Panc1 (cell line): ENCODE data around the gene LARP4B. TPM values are rescaled to one million over a fixed set of nuclear protein-coding genes. Genes with fewer than 3 reads are reported as not detected.

Source experiments
- ATAC-seq: fragments of 200-7000 bp; cut with Tn5 transposase; 2 replicates; pipeline ENCODE4 v1.9.1; 2020; ENCODE audit warnings: mild to moderate bottlenecking, moderate library complexity
- BruUV-seq: library from RNA; stranded (reverse); fragments of 400-500 nt; replicated peaks from 2 replicates; lab custom pipeline; 2021; lab: Mats Ljungman, UMichigan
- CTCF ChIA-PET: fragments of 300-600 bp; sonication (Branson Sonifier 250); formaldehyde crosslinking; loops from one replicate; lab custom pipeline; 2022; ENCODE audit warnings: antibody characterized with exemption; lab: Charles Lee
- POLR2A ChIA-PET: fragments of 300-600 bp; sonication (Branson Sonifier 250); formaldehyde crosslinking; loops from one replicate; lab custom pipeline; 2022; ENCODE audit warnings: antibody characterized with exemption; lab: Charles Lee
- DNase-seq: peaks from one replicate; pipeline ENCODE4 v3.0.0-alpha.2; 2010; ENCODE audit warnings: low read depth, low spot score
- H3K27ac ChIP-seq: 2 replicates; pipeline ENCODE4 v1.5.1; 2011; ENCODE audit warnings: mild to moderate bottlenecking, low read length, inconsistent platforms
- H3K27me3 ChIP-seq: fragments of 200-500 bp; sonication (Bioruptor generic); 2 replicates; pipeline ENCODE4 v1.6.0; 2014; ENCODE audit warnings: low read length, inconsistent platforms; ENCODE audit not compliant: control insufficient read depth, insufficient read depth
- H3K36me3 ChIP-seq: fragments of 200-500 bp; sonication (Bioruptor generic); 2 replicates; pipeline ENCODE4 v1.5.1; 2014; ENCODE audit warnings: inconsistent platforms, mild to moderate bottlenecking, low read length, moderate library complexity; ENCODE audit not compliant: control insufficient read depth, insufficient read depth
- H3K4me1 ChIP-seq: 2 replicates; pipeline ENCODE4 v1.5.1; 2011; ENCODE audit warnings: inconsistent platforms, mild to moderate bottlenecking, low read length, moderate library complexity; ENCODE audit not compliant: control insufficient read depth, insufficient read depth
- H3K4me3 ChIP-seq, 2 experiments: 2 replicates each; pipeline ENCODE4 v1.5.1; 2011 to 2012; ENCODE audit warnings: low read depth in 2 of 2, low read length in 2 of 2, mild to moderate bottlenecking in 2 of 2, inconsistent platforms in 1 of 2, moderate library complexity in 1 of 2
- H3K9me3 ChIP-seq: fragments of 200-500 bp; sonication (Bioruptor generic); 2 replicates; pipeline ENCODE4 v1.5.1; 2014; ENCODE audit warnings: low read depth, mild to moderate bottlenecking, inconsistent platforms, low read length, moderate library complexity; ENCODE audit not compliant: control insufficient read depth, insufficient read depth
- CTCF ChIP-seq: fragments of 450-650 bp; IDR thresholded peaks from 2 replicates; pipeline ENCODE4 v1.5.1; 2017; ENCODE audit warnings: mild to moderate bottlenecking
- POLR2AphosphoS5 ChIP-seq: IDR thresholded peaks from 2 replicates; pipeline ENCODE4 v1.6.1; 2012; ENCODE audit warnings: mild to moderate bottlenecking, low read depth, low read length, moderate library complexity
- SIN3A ChIP-seq: IDR thresholded peaks from 2 replicates; pipeline ENCODE4 v1.6.1; 2012; ENCODE audit warnings: low read depth, mild to moderate bottlenecking, low read length, moderate library complexity, borderline replicate concordance; ENCODE audit not compliant: insufficient read depth
- TCF7L2 ChIP-seq: IDR thresholded peaks from 2 replicates; pipeline ENCODE4 v1.6.1; 2011; ENCODE audit warnings: mild to moderate bottlenecking, low read depth, low read length, inconsistent platforms
- in situ Hi-C: cut with HindIII; loops from 2 replicates; pipeline ENCODE4 v1.10.0; 2016; ENCODE audit warnings: low sequenced_read_pairs, low pct_unique_long_range_greater_than_20kb
- intact Hi-C: fragments of 100-400 bp; cut with micrococcal nuclease; formaldehyde crosslinking; loops from one replicate; pipeline ENCODE4 v1.10.0; 2022; ENCODE audit not compliant: unreplicated experiment
- total RNA-seq: library from RNA; stranded (reverse); gene quantifications from one replicate; pipeline ENCODE4 v1.2.1, GENCODE V29; 2021; ENCODE audit not compliant: unreplicated experiment
- TF ChIP-seq, protein P1 (sequence below), 2 experiments: IDR thresholded peaks; 2 replicates each; pipeline ENCODE4 v1.6.1; 2011 to 2012; ENCODE audit warnings: low read depth in 2 of 2, control low read depth in 1 of 2, low read length in 1 of 2, mild to moderate bottlenecking in 1 of 2, moderate library complexity in 1 of 2; ENCODE audit not compliant: insufficient read depth in 1 of 2

Gene LARP4B
- total RNA-seq, 1 experiment from 2014 or later, result 87.0 TPM

DNA sequence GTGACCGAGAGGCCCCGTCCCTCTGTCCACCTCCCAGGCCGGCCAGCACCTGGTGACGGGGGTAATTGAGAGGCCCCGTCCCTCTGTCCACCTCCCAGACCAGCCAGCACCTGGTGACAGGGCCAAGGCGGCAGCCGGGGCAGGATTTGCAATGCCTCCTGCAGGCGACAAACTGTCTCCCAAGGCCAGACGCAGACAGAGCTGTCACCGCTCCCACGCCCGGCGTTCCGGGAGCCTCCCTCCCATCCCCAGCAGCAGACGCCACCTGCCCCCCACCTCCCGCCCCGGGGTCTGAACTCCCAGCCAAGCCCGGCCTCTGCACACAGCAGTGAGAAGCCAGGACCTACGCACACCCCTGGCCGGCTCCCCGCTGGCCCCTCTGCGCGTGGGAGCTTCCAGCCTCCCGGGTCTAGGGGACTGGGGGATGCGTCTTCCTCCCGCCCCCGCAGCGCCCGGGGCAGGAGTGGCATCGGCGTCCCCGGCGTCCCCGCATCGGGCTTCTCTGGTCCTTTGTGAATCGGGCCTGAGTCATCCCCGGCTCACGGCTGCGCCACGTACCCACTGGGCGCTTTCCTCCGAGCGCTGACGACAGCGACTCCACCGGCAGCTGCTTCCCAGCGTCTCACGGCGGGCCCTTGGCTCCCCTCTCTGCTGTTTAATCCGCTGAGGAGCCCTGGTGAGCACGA is 147.0 kb downstream of the LARP4B start:
- Histone ChIP-seq H3K4me1 (no peaks in the 10 kb centered on the region; the same call in 1 of the 2 replicates), H3K9me3 (no peaks in the 10 kb centered on the region), H3K27me3 (no peaks in the 10 kb centered on the region), H3K36me3 (no peaks in the 10 kb centered on the region), H3K4me3 (peak overlapping the region; percentile 31 to 43), H3K27ac (no peak overlapping the region)
- DNase-seq, result no peak
- ATAC-seq, result peak; percentile 79
- intact Hi-C loops (loop anchor here (5.0 to 10.0 kb wide), 2 partner anchors 90 to 272 kb away; no protein-coding TSS in a partner anchor), in situ Hi-C loops (no loop called here)
- BruUV-seq, result no TSS peak
- ChIA-PET POLR2A (no interaction called here), CTCF (interaction anchor here (0.6 kb wide), 1 partner anchor 297 kb away, joined by 11 read pairs; no protein-coding TSS in a partner anchor)
- TF ChIP-seq SIN3A, result no peak
- TF ChIP-seq POLR2AphosphoS5, result no peak
- TF ChIP-seq CTCF, result no peak; the same call in 1 of the 2 replicates
- no peak for TF ChIP-seq TCF7L2
- TF ChIP-seq, protein P1, sequence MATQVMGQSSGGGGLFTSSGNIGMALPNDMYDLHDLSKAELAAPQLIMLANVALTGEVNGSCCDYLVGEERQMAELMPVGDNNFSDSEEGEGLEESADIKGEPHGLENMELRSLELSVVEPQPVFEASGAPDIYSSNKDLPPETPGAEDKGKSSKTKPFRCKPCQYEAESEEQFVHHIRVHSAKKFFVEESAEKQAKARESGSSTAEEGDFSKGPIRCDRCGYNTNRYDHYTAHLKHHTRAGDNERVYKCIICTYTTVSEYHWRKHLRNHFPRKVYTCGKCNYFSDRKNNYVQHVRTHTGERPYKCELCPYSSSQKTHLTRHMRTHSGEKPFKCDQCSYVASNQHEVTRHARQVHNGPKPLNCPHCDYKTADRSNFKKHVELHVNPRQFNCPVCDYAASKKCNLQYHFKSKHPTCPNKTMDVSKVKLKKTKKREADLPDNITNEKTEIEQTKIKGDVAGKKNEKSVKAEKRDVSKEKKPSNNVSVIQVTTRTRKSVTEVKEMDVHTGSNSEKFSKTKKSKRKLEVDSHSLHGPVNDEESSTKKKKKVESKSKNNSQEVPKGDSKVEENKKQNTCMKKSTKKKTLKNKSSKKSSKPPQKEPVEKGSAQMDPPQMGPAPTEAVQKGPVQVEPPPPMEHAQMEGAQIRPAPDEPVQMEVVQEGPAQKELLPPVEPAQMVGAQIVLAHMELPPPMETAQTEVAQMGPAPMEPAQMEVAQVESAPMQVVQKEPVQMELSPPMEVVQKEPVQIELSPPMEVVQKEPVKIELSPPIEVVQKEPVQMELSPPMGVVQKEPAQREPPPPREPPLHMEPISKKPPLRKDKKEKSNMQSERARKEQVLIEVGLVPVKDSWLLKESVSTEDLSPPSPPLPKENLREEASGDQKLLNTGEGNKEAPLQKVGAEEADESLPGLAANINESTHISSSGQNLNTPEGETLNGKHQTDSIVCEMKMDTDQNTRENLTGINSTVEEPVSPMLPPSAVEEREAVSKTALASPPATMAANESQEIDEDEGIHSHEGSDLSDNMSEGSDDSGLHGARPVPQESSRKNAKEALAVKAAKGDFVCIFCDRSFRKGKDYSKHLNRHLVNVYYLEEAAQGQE (IDR thresholded peaks at IDR 0.05; ENCODE audit: insufficient read depth in 1 of 2, low read depth in 2 of 2, low read length in 1 of 2), result no peak

DNA sequence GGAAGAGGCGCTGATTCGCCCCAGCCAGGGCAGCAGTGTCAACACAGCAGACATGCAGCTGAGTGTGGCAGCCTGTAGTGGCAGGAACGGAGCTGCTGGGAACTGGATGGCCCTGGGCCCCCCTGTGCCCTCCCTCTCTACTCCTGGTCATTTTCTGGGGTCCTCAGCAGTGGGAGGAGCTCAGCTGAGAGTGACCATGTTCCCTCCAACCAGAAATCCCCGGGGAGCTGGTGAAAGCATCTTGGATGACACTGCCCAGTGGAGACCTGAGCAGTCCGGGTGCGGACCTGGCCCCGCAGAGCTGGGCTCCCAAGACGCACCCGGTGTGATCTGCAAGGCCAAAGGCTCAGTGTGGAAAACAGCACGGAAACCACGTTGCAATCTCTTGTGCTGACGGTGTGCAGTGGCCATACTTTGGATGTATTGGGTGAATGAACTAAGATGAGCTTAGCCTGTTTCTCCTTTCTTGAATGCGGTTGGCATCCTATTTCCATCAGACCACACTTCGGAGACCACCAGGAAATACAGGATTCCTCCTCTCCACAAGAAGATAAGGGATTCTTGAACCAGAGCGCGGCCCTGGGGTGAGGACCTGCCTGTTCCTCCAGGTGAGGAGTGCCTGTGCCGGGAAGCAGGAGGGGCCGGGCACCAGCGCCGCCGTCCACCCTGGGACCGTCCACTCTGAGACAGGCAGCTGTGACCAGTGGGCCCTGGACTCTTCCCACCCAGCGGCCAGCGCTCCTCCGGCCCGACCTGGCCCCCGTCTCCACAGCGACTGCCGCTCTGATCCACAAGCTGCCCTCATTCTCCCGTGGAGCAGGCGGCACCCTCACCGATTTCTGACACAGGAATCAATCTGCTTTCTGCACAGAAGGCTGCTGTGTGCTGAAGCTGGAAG is 148.5 kb downstream of the LARP4B start:
- H3K9me3 ChIP-seq, result no peaks in the 10 kb centered on the region
- in situ Hi-C loops, result no loop called here
- no TSS peak for BruUV-seq
- H3K27ac ChIP-seq, result no peak overlapping the region
- DNase-seq, result no peak
- no peaks in the 10 kb centered on the region; the same call in 1 of the 2 replicates for H3K4me1 ChIP-seq
- no peaks in the 10 kb centered on the region for H3K27me3 ChIP-seq
- intact Hi-C loops, result loop anchor here (10.0 kb wide), 1 partner anchor 88 kb away; no protein-coding TSS in a partner anchor
- ATAC-seq, result no peak
- H3K4me3 ChIP-seq, result no peak overlapping the region
- H3K36me3 ChIP-seq, result no peaks in the 10 kb centered on the region
- ChIA-PET POLR2A (no interaction called here), CTCF (no interaction called here)
- no peak for TF ChIP-seq TCF7L2
- no peak for TF ChIP-seq POLR2AphosphoS5
- TF ChIP-seq SIN3A, result no peak
- TF ChIP-seq, protein P1 (IDR thresholded peaks at IDR 0.05; ENCODE audit: insufficient read depth in 1 of 2, low read depth in 2 of 2, low read length in 1 of 2), result no peak
